Measurements from ENCODE around the gene HELB. TPM values are rescaled to one million over a fixed set of nuclear protein-coding genes. Genes with fewer than 3 reads are reported as not detected.
A peak's percentile ranks its signal among the peaks of the same experiment; 100 is the strongest.

HELB gene
- total and polyA plus RNA-seq, 8 donors: 0.31 to 10.1 (median 0.73) TPM

DNA sequence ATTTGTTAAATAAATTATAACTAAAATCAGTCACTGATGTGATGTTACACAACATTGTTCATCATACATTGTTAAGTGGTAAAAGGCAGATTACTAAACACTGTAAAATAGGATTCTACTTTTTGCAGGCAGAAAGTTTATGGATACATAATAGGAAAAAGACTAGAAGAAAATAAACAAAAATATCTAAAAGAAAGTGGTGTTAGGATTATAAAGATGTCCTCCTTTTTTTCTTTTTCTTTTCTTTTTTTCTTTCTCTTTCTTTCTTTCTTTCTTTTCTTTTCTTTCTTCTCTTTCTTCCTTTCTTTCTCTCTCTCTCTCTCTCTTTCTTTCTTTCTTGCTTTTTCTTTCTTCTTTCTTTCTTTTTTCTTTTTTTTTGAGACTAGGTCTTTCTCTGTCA is 39.6 kb upstream of the HELB start:
- TF ChIP-seq POLR2AphosphoS5 (IDR thresholded peaks at IDR 0.05): no peak
- TF ChIP-seq POLR2A (IDR thresholded peaks at IDR 0.05): no peak
- no peak for TF ChIP-seq EP300 (IDR thresholded peaks at IDR 0.05)
- TF ChIP-seq, protein P1, sequence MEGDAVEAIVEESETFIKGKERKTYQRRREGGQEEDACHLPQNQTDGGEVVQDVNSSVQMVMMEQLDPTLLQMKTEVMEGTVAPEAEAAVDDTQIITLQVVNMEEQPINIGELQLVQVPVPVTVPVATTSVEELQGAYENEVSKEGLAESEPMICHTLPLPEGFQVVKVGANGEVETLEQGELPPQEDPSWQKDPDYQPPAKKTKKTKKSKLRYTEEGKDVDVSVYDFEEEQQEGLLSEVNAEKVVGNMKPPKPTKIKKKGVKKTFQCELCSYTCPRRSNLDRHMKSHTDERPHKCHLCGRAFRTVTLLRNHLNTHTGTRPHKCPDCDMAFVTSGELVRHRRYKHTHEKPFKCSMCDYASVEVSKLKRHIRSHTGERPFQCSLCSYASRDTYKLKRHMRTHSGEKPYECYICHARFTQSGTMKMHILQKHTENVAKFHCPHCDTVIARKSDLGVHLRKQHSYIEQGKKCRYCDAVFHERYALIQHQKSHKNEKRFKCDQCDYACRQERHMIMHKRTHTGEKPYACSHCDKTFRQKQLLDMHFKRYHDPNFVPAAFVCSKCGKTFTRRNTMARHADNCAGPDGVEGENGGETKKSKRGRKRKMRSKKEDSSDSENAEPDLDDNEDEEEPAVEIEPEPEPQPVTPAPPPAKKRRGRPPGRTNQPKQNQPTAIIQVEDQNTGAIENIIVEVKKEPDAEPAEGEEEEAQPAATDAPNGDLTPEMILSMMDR (IDR thresholded peaks at IDR 0.05): no peak
- no peak overlapping the region for H3K4me3 ChIP-seq
- H3K27ac ChIP-seq: no peak overlapping the region
- no peak for DNase-seq
- H3K27me3 ChIP-seq: peaks cover 0 to 4% (median 0%) of the 10 kb centered on the region in 3 donors
- H3K9me3 ChIP-seq: no peaks in the 10 kb centered on the region
- no peaks in the 10 kb centered on the region for H3K4me1 ChIP-seq
- intact Hi-C loops (cut with DNase I; ENCODE audit: low total_unique reads): loop anchor here (10.0 kb wide), 1 partner anchor 152 kb away; no protein-coding TSS in a partner anchor
- no peaks in the 10 kb centered on the region for H3K36me3 ChIP-seq

DNA sequence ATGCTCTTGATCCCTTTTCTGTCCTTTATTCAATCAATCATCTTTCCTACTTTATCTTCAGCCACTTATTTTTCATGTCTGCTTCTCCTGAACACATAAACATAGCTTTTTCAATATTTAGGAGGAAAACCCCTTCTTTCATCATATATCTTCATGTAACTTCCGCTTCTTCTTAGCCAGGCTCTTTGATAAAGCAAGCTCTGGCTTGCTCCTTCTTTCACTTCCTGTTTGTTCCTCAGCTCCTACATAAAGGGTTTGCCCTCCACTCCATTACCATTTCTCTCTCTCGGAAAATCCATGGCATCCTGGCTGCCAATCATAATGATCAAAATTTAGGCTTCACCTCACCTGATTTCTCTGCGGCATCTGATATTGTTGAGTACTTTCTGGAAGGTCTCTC is 33.7 kb upstream of the HELB start:
- Histone ChIP-seq H3K4me1 (peaks cover 0 to 8% (median 0%) of the 10 kb centered on the region in 4 donors), H3K4me3 (no peak overlapping the region), H3K27me3 (peaks cover 0 to 4% (median 0%) of the 10 kb centered on the region in 3 donors), H3K36me3 (no peaks in the 10 kb centered on the region), H3K9me3 (no peaks in the 10 kb centered on the region), H3K27ac (peak overlapping the region in 2 of 5 donors; percentile 6 to 42)
- WGBS, 5 donors: 59 to 74% (median 67%) methylated on average over 3 of the region's 3 CpGs
- peak in 1 of 2 donors; percentile 8 for DNase-seq
- TF ChIP-seq, protein P1 (IDR thresholded peaks at IDR 0.05): no peak
- TF ChIP-seq POLR2A (IDR thresholded peaks at IDR 0.05): no peak
- no peak for TF ChIP-seq POLR2AphosphoS5 (IDR thresholded peaks at IDR 0.05)
- intact Hi-C loops (cut with DNase I; ENCODE audit: low total_unique reads): loop anchor here (10.0 kb wide), 1 partner anchor 146 kb away; no protein-coding TSS in a partner anchor

DNA sequence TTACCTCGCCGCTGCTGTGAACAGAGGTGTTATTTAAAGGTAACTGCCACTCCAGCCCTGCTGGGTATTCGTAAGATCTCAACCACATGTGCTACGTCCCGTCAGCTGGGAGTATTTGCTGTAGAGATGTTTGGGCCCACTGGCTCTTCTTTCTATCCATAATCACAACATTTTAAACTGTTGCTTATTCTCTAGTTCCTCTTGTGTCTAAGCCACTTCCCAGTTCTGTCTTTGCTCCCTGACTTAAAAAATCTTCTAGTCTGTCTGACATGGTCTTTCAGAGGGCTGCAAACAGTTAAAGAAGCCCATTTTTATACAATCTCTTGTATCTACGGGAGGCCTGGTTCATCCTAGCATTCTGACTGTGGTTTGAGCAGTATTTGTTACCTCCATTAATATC is 33.2 kb upstream of the HELB start:
- peaks cover 0 to 8% (median 0%) of the 10 kb centered on the region in 4 donors for H3K4me1 ChIP-seq
- TF ChIP-seq EP300 (IDR thresholded peaks at IDR 0.05): no peak
- TF ChIP-seq, protein P1 (IDR thresholded peaks at IDR 0.05): no peak
- TF ChIP-seq POLR2A (IDR thresholded peaks at IDR 0.05): no peak
- TF ChIP-seq POLR2AphosphoS5 (IDR thresholded peaks at IDR 0.05): no peak
- H3K4me3 ChIP-seq: no peak overlapping the region
- H3K36me3 ChIP-seq: no peaks in the 10 kb centered on the region
- no peak for DNase-seq
- no peaks in the 10 kb centered on the region for H3K9me3 ChIP-seq
- H3K27me3 ChIP-seq: peaks cover 0 to 4% (median 0%) of the 10 kb centered on the region in 3 donors
- WGBS, 5 donors: 78 to 85% (median 85%) methylated on average over 6 of the region's 6 CpGs
- peak overlapping the region in 2 of 5 donors; percentile 6 to 42 for H3K27ac ChIP-seq
- intact Hi-C loops (cut with DNase I; ENCODE audit: low total_unique reads): loop anchor here (10.0 kb wide), 1 partner anchor 146 kb away; no protein-coding TSS in a partner anchor

DNA sequence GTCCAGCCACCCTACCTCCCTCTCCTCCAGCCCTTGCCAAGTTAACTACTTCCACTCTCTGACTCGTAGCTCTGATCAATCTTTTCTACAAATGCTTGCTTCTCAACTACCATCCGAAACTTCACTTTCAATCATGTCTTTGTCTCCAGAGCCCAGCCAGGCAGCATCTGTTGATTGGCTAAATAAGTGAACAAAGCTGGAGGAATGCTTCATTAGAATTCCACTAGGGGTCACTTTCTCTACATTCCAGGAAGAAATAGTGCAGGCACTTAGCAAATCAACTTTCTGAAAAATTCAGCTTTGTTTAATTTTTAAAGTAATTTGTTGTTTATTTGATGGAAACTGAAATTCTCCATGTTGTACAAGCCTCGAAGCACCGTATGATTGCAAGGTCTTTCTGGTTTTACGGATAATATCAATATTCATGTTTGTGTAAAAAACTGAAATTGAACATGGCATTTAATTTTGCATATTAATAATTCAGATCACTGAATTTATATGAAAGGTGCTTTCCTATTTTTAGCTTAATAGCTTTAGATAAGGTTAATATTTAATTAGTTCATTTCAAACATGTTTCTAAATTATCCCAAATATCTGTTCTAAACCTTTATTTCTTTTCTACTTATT is 32.4 kb upstream of the HELB start:
- intact Hi-C loops (cut with DNase I; ENCODE audit: low total_unique reads): loop anchor here (10.0 kb wide), 1 partner anchor 145 kb away; no protein-coding TSS in a partner anchor
- H3K36me3 ChIP-seq: no peaks in the 10 kb centered on the region
- peaks cover 0 to 8% (median 0%) of the 10 kb centered on the region in 4 donors for H3K4me1 ChIP-seq
- H3K4me3 ChIP-seq: no peak overlapping the region
- peak in 1 of 2 donors; percentile 55 for DNase-seq
- peaks cover 0 to 4% (median 0%) of the 10 kb centered on the region in 3 donors for H3K27me3 ChIP-seq
- TF ChIP-seq POLR2AphosphoS5 (IDR thresholded peaks at IDR 0.05): no peak
- TF ChIP-seq, protein P1 (IDR thresholded peaks at IDR 0.05): peak in 5 of 7 experiments; percentile 19 to 61 (median 38)
- 51 to 61% (median 58%) methylated on average over 5 of the region's 5 CpGs for WGBS, 5 donors
- H3K27ac ChIP-seq: no peak overlapping the region
- H3K9me3 ChIP-seq: no peaks in the 10 kb centered on the region

Data from stomach (tissue), 9 donors.